Osteoblast (primary cell): ENCODE data around the gene NT5DC1. TPM values are rescaled to one million over a fixed set of nuclear protein-coding genes. Genes with fewer than 3 reads are reported as not detected.
A peak's percentile ranks its signal among the peaks of the same experiment; 100 is the strongest.

Experiments used
- DNase-seq: peaks from one replicate; pipeline ENCODE4 v3.0.0; 2011; ENCODE audit warnings: low spot score, mixed read lengths; ENCODE audit not compliant: insufficient read length; ENCODE audit errors: missing footprints
- H2AFZ ChIP-seq: 2 replicates; pipeline ENCODE4 v1.6.0; 2011; ENCODE audit warnings: mild to moderate bottlenecking, low read length
- H3K27ac ChIP-seq: 2 replicates; pipeline ENCODE4 v1.5.1; 2011; ENCODE audit warnings: mild to moderate bottlenecking, low read depth, low read length, moderate library complexity
- H3K27me3 ChIP-seq: 2 replicates; pipeline ENCODE4 v1.6.0; 2012; ENCODE audit warnings: mild to moderate bottlenecking, control low read depth, inconsistent platforms, low read length, moderate library complexity; ENCODE audit not compliant: insufficient read depth
- H3K36me3 ChIP-seq: 2 replicates; pipeline ENCODE4 v1.5.1; 2011; ENCODE audit warnings: mild to moderate bottlenecking, low read length, control low read depth, moderate library complexity; ENCODE audit not compliant: insufficient read depth
- H3K4me1 ChIP-seq: 2 replicates; pipeline ENCODE4 v1.5.1; 2011; ENCODE audit warnings: mild to moderate bottlenecking, low read length, control low read depth, moderate library complexity; ENCODE audit not compliant: insufficient read depth
- H3K4me2 ChIP-seq: 2 replicates; pipeline ENCODE4 v1.6.0; 2011; ENCODE audit warnings: mild to moderate bottlenecking, low read length; ENCODE audit not compliant: insufficient read depth
- H3K4me3 ChIP-seq: fragments of 200-600 bp; sonication (generic); 3 replicates; pipeline ENCODE4 v1.5.1; 2012; ENCODE audit warnings: mild to moderate bottlenecking, low read length, inconsistent platforms; ENCODE audit not compliant: insufficient read depth
- H3K79me2 ChIP-seq: 2 replicates; pipeline ENCODE4 v1.6.0; 2012; ENCODE audit warnings: mild to moderate bottlenecking, low read length, control low read depth, inconsistent platforms; ENCODE audit not compliant: insufficient read depth
- H3K9me3 ChIP-seq: 2 replicates; pipeline ENCODE4 v1.5.1; 2011; ENCODE audit warnings: low read depth, low read length, control low read depth
- H4K20me1 ChIP-seq: 2 replicates; pipeline ENCODE4 v1.6.0; 2012; ENCODE audit warnings: mild to moderate bottlenecking, low read length, control low read depth; ENCODE audit not compliant: insufficient read depth
- total RNA-seq: library from RNA; depleted of rRNA; stranded (reverse); fragments of >200 nt; gene quantifications from 2 replicates; pipeline ENCODE4 v1.2.3, GENCODE V29; 2012
- TF ChIP-seq, protein P1 (sequence below): IDR thresholded peaks from 2 replicates; pipeline ENCODE4 v1.5.1; 2011; ENCODE audit warnings: mild to moderate bottlenecking, low read depth, low read length, moderate library complexity; ENCODE audit errors: extremely low read depth

NT5DC1 gene
- total RNA-seq, 1 donor: 7.2 TPM

DNA sequence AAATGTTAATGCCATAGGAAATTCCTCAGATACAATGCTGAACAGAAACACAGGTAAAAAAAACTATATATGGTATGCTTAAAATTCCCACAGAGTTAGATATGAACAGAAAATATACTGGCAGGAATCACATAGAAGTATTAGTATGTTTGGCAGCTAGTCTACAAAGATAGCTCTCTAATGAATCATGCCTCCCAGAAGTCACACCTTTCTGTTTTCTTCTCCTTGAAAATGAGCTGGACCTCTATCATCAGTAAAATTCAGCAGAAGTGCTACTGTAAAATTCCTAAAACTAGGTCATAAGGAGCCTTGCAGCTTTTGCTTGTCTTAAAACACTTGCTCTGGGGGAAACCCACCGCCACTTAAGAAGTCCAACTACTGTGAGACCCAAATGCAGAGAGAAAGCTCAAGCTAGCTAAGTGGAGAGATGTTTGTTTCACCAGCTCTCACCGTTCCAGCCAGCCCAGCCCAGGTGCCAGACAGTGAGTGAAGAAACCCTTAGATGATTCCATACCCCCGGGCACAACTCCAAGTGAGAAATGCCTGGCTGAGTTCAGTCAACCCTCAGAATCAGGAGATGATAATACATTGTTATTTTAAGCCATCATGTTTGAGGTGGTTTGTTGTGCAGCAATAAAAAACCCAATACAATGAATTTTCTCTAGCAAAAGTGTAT is 110.2 kb downstream of the NT5DC1 start:
- H3K9me3 ChIP-seq: no peaks in the 10 kb centered on the region
- H3K27me3 ChIP-seq: no peaks in the 10 kb centered on the region
- DNase-seq: no peak
- no peaks in the 10 kb centered on the region for H3K36me3 ChIP-seq
- no peak overlapping the region for H3K27ac ChIP-seq
- TF ChIP-seq, protein P1, sequence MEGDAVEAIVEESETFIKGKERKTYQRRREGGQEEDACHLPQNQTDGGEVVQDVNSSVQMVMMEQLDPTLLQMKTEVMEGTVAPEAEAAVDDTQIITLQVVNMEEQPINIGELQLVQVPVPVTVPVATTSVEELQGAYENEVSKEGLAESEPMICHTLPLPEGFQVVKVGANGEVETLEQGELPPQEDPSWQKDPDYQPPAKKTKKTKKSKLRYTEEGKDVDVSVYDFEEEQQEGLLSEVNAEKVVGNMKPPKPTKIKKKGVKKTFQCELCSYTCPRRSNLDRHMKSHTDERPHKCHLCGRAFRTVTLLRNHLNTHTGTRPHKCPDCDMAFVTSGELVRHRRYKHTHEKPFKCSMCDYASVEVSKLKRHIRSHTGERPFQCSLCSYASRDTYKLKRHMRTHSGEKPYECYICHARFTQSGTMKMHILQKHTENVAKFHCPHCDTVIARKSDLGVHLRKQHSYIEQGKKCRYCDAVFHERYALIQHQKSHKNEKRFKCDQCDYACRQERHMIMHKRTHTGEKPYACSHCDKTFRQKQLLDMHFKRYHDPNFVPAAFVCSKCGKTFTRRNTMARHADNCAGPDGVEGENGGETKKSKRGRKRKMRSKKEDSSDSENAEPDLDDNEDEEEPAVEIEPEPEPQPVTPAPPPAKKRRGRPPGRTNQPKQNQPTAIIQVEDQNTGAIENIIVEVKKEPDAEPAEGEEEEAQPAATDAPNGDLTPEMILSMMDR: no peak
- no peaks in the 10 kb centered on the region for H4K20me1 ChIP-seq
- H3K79me2 ChIP-seq: no peaks in the 10 kb centered on the region
- no peak overlapping the region for H3K4me3 ChIP-seq
- H3K4me1 ChIP-seq: peaks cover 27% of the 10 kb centered on the region
- H3K4me2 ChIP-seq: peak overlapping the region; percentile 31
- no peak overlapping the region for H2AFZ ChIP-seq

DNA sequence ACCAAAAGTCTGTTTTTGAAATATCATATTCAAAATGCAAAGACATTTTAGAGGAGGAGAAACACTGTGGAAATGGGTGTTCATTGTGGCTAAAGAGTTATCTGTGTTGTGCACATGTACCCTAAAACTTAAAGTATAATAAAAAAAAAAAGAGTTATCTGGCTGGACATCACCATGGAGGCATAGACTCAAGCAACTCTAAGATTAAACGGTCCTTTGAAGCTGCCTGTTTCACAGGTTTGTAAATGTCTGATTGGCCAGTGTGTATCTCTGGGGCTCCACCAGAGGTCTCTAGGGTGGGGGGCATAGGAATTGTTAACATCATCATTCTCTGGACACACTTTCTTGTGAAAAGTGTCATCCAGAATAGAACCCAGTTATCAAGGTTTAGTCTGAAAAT is 114.0 kb downstream of the NT5DC1 start:
- TF ChIP-seq, protein P1: no peak
- peaks cover 24% of the 10 kb centered on the region for H3K4me1 ChIP-seq
- no peak for DNase-seq
- no peak overlapping the region for H3K4me2 ChIP-seq
- no peaks in the 10 kb centered on the region for H3K27me3 ChIP-seq
- no peak overlapping the region for H3K4me3 ChIP-seq
- no peaks in the 10 kb centered on the region for H3K36me3 ChIP-seq
- H2AFZ ChIP-seq: no peak overlapping the region
- H4K20me1 ChIP-seq: no peaks in the 10 kb centered on the region
- H3K9me3 ChIP-seq: no peaks in the 10 kb centered on the region
- peak overlapping the region; percentile 59 for H3K27ac ChIP-seq
- H3K79me2 ChIP-seq: no peaks in the 10 kb centered on the region

DNA sequence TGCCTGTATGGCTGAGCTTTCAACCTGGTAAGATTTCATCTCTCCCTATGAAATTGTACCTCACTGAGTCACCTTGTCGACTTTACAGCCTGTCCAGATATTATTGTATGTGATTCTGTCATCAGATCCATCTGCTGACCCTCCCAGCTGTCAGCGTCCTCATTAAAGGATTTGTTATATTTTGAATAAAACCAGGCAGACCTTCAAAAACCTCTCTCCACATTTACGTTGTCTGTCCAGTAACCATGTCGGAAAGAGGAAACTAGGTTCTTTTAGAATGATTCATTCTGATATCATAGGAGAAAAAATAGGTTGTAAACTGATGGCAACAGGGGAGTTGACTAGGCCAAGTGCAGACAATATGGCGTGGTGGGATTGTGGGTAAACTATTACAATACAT is 114.8 kb downstream of the NT5DC1 start:
- Histone ChIP-seq H4K20me1 (no peaks in the 10 kb centered on the region), H3K4me2 (no peak overlapping the region), H3K4me3 (no peak overlapping the region), H3K27me3 (no peaks in the 10 kb centered on the region), H2AFZ (peak overlapping the region; percentile 66), H3K4me1 (peaks cover 26% of the 10 kb centered on the region), H3K36me3 (no peaks in the 10 kb centered on the region), H3K27ac (peak overlapping the region; percentile 59), H3K79me2 (no peaks in the 10 kb centered on the region), H3K9me3 (no peaks in the 10 kb centered on the region)
- TF ChIP-seq, protein P1: no peak
- DNase-seq: no peak

DNA sequence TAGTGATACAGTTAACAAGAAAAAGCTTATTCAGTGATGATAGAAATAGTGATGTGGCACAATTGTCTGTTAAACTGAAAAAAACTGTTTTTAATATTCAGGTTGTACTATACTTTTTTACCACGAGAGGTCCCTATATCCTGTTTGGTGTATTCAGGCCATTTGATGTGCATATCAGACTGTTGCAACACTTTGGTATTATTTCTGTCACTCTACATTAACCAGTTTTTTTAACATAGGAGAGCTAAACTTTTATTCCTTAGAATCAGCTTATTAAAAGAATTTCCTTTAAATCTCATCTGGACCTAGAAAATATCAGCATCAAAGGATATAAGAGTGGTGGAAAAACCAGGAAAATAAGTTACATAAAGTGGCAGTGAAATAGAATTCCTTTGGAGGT is 116.4 kb downstream of the NT5DC1 start:
- Histone ChIP-seq H3K79me2 (no peaks in the 10 kb centered on the region), H3K4me3 (no peak overlapping the region), H3K27ac (peak overlapping the region; percentile 42), H3K36me3 (no peaks in the 10 kb centered on the region), H3K4me2 (no peak overlapping the region), H4K20me1 (no peaks in the 10 kb centered on the region), H3K27me3 (no peaks in the 10 kb centered on the region), H3K9me3 (no peaks in the 10 kb centered on the region), H3K4me1 (peaks cover 29% of the 10 kb centered on the region), H2AFZ (peak overlapping the region; percentile 50)
- TF ChIP-seq, protein P1: peak; percentile 66
- no peak for DNase-seq
